ENCODE data around the gene CUBN.
"Not testable (repeated sequence)": the region's sequence is repeated elsewhere in the genome, so short reads cannot be mapped to it uniquely, and the experiment has no call there.

The CUBN gene

DNA sequence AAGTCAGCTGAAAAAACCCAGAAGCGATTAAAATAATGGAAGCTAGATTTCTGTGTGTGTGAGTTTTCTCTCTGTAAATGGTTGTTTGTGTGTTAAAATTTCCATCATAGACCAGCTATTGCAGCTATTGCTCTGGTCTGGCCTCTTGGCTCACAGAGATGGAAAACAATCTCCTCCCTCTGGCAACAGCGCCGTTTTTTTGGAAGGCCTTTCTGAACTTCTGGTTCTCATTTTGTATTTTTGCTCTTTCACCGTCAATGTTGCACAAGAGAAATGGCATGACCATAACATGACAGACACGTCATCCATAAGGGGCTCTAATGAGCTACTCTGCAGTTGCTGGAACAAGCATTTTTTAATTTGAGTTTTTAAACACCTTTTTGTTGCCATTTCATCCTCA lies 91.0 kb downstream of the CUBN start:
- DNase-seq (ENCODE audit: low read depth), result no peak

DNA sequence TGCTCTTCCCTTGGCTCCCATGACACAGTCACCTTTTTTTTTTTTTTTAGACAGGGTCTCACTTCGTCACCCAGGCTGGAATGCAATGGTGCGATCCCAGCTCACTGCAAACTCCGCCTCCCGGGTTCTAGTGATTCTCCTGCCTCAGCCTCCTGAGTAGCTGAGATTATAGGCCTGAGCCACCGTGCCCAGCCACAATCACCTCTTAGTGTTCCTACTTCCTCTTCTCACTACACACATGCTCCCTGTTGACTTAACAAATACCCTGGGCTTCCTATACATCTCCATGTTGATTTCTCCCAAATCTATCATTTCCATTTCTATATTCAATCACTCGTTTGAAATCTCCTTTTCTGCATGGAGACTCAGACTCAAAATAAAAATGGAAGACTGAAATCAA lies 91.7 kb downstream of the CUBN start:
- DNase-seq (ENCODE audit: low read depth), result no peak

GRCh38 chr10:17035446-17035845 lies 94.2 kb downstream of the CUBN start:
- DNase-seq (ENCODE audit: low read depth), result no peak

DNA sequence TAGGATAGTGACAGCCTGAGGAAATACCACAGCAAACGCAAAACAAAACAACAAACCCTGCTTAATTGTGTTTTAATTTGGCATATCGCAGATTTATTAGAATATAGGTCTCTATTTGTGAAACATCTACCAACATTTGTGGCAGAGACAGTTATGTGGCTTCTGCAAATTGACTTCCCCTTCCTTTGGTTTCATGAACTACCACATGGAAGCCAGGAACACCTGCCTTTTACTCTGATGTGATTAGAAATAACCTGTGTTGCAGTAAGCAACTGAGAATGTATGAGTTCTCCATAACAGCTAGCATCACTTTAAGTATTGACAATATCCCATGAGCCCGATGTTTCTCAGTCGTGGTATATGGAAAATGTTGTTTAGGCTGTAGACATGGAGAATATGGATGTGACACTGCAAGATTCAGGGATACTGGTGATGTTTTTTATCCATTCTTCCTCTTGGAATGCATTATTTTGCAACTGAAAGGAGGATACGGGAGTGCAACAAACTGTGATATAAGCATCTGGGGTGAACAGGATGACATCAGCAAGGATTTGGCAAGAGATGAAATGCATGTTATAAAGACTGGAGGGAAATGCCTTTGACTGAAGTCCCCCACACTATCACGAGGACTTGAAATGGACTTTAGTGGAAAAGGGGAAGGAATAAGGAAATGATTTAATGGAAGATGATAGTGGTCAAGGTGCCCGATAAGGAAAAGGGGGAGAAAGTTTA lies 95.9 kb downstream of the CUBN start:
- DNase-seq (ENCODE audit: low read depth), result no peak

DNA sequence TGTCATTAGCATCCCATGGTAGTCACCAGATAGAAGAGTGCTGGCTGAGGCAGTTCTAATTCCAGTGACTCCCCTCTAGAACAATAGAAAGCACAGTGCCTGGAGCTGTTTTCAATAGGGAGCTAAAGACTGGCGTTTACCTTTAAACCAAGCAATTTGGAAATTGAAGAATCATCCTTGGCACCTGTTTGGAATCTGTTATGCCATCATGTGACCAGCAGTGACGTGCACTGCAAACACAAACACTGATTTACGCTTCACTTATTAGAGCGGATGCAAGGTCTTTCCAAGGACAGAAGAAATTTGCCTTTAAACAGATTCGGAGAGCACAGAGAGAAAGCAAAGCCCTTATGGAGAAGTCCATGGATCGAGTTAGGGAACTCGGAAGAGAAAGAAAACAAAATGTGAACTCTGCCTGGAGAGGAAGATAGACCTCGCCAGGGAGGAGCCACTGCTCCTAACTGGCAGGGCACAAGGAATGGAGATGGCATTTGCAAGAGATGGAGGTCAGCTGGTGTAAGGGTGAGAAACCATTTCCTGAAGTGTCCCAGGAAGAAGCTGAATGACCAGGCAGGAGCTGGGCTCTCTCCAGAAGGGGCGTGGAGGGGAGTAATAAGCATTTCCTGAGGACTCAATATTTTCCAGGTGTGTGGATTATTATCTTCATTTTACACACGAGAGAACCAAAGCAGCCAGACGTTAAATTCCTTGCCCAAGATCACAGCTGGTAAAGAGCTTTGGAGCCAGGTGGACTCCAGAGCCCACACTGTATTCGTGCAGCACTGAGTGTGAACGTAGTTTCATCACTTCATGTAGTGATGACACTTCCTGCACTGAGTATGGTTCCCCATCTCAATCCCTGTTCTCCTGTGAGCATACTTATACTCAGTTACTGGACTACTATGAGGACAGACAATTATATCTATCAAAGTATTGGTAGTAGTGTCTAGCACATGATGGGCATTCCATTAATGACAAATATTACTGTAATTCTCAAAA lies 97.7 kb downstream of the CUBN start:
- DNase-seq (ENCODE audit: low read depth), result no peak

GRCh38 chr10:17029581-17030271 lies 99.9 kb downstream of the CUBN start:
- DNase-seq (ENCODE audit: low read depth), result peak; percentile 76

GRCh38 chr10:17029239-17029580 lies 100.4 kb downstream of the CUBN start:
- DNase-seq (ENCODE audit: low read depth), result no peak

GRCh38 chr10:17028798-17029197 lies 100.8 kb downstream of the CUBN start:
- DNase-seq (ENCODE audit: low read depth), result no peak

- peak; percentile 46 for DNase-seq (ENCODE audit: low read depth)
These were observed 102.7 kb downstream of the CUBN start for GRCh38 chr10:17026686-17027485.

GRCh38 chr10:17025444-17026295 lies 103.9 kb downstream of the CUBN start:
- DNase-seq (ENCODE audit: low read depth), result peak; percentile 46

DNA sequence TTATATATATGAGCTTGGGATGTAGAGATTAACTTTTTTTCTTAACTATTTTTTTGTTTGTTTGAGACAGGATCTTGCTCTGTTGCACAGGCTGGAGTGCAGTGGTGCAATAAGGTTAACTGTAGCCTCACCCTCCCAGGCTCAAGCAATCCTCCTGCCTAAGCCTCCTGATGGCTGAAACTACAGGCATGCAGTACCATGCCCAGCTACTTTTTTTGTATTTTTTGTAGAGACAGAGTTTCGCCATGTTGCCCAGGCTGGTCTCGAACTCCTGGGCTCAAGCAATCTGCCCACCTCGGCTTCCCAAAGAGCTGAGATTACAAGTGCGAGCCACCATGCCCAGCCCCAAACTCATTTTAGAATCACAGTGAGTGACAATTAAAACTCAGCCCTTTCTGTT lies 105.2 kb downstream of the CUBN start:
- DNase-seq (ENCODE audit: low read depth), result no peak

DNA sequence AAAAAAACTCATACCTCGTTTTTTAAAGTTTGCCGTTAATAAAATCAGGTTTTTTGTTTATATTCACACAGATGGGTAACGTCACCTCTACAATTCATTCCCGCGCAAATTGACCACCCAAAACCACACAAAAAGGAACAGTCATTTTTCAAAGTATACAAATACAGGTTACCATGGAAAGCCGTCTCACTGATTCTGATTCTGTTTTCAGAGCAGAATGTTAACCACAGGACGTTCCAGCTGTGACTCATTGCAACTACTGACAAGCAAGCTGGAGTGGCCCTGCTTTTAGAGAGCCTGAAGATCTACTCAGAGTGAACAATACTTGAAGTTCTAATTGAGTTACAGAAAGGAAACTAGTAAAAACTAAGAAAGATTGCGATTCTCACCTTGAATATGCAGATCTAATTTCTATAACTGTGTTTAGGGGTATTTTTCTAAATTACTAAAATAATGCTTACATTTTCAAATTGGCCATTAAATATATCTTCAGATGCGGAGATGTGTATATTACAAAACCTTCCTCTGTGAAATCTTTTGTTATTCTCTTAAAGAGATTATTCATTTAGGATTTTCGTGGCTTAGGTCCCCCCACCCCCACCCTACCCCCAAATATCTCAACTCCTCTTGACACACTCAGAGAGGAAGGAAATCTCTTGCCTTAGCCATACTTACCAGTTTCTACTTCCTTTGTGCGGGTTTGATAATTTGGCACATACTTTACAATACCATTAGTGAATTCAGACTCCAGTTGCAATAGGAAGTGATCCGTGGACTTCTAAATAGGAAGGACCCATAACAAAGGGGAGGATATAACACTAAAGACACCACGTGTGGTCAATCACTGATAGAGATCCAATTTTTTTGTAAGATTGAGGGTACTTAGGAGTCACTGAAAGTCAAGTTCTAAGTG lies 106.0 kb downstream of the CUBN start:
- DNase-seq (ENCODE audit: low read depth), result peak; percentile 60

GRCh38 chr10:17022896-17023295 lies 106.7 kb downstream of the CUBN start:
- DNase-seq (ENCODE audit: low read depth), result no peak

DNA sequence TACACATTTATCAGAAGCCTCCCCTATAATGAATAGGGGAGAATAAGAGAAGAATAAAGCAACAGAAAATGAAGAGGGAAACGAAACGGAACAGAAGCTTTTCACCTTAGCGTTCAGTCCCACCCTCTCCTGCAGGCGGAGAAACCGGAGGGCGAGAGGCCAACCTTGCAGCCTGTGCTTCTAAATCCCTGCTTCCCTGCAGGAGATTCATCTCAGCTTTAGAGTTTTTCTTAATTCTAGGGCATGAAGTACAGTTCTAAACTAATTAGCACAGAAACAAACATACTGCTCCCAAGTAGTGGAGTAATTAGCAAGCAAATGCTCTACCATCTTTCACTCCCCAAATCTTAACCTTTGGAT lies 107.2 kb downstream of the CUBN start:
- no peak for DNase-seq (ENCODE audit: low read depth)

- no peak for DNase-seq (ENCODE audit: low read depth)
These were observed 107.8 kb downstream of the CUBN start for GRCh38 chr10:17021656-17022465.

DNA sequence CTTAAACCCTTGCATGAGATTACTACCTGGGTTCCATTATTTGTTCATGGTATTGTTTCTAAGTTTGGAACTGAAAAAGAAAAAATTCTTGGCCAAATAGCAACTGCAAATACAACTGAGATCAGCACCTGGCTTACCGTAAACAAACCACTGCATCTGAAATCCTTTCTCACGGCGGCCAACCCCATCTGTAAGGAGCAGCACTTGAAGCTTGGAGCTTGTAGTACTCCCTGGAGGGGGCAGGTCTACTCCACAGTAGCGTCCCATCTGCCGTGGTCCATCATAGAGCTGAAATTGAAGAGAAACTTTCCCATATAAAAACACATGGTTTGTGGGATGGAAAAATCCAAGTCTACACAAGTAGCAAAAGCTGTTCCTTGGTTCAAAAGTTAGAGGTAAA lies 109.9 kb downstream of the CUBN start:
- no peak for DNase-seq (ENCODE audit: low read depth)

- not testable (repeated sequence) for DNase-seq (ENCODE audit: low read depth)
These were observed 116.3 kb downstream of the CUBN start for GRCh38 chr10:17013131-17013983.

DNA sequence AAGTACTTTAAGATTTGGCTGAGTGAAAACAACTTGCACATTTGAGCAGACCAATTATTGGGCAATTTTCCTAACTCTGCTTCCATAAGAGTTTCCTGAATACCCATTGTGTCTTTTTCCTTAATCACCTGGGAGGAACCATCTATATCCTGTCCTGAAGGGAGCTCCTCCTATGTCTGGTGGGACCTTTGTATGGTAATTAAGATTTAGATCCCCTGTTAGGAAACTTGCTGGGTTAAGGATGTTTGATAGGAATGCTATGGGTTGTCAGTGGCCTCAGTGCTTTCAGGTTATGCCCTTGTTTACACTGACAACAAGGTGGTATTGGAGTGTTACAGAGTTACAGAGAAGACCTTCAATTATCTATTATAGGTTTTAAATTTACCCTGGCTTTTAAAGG lies 116.9 kb downstream of the CUBN start:
- DNase-seq (ENCODE audit: low read depth), result not testable (repeated sequence)
